ENCODE results near the gene MRPL32.
A peak's percentile ranks its signal among the peaks of the same experiment; 100 is the strongest.

MRPL32 gene

GRCh38 chr7:42931447-42931833 is 736 bp upstream of the MRPL32 start:
- no peak for TF ChIP-seq CTCF (IDR thresholded peaks at IDR 0.05; ENCODE audit: poor library complexity, severe bottlenecking)
- Histone ChIP-seq H3K9me3 (ENCODE audit: severe bottlenecking) (no peaks in the 10 kb centered on the region), H3K36me3 (ENCODE audit: low read depth) (peaks cover 38% of the 10 kb centered on the region), H3K27ac (ENCODE audit: poor library complexity, severe bottlenecking) (peak overlapping the region; percentile 45), H3K4me3 (ENCODE audit: severe bottlenecking) (peak overlapping the region; percentile 52), H3K27me3 (ENCODE audit: insufficient read depth, poor library complexity, severe bottlenecking) (no peaks in the 10 kb centered on the region), H3K4me1 (ENCODE audit: insufficient read depth, poor library complexity, severe bottlenecking) (peaks cover 23% of the 10 kb centered on the region)
- DNase-seq (ENCODE audit: low spot score), result no peak
- no peak for ATAC-seq (ENCODE audit: low read depth)

- H3K4me3 ChIP-seq (ENCODE audit: severe bottlenecking), result peak overlapping the region; percentile 52
- peaks cover 14% of the 10 kb centered on the region for H3K4me1 ChIP-seq (ENCODE audit: insufficient read depth, poor library complexity, severe bottlenecking)
- peaks cover 43% of the 10 kb centered on the region for H3K36me3 ChIP-seq (ENCODE audit: low read depth)
- no peak for TF ChIP-seq CTCF (IDR thresholded peaks at IDR 0.05; ENCODE audit: poor library complexity, severe bottlenecking)
- peak overlapping the region; percentile 25 for H3K27ac ChIP-seq (ENCODE audit: poor library complexity, severe bottlenecking)
- H3K27me3 ChIP-seq (ENCODE audit: insufficient read depth, poor library complexity, severe bottlenecking), result no peaks in the 10 kb centered on the region
- ATAC-seq (ENCODE audit: low read depth) (peak; percentile 26; the same call in 2 of the 3 replicates), DNase-seq (ENCODE audit: low spot score) (no peak)
- no peaks in the 10 kb centered on the region for H3K9me3 ChIP-seq (ENCODE audit: severe bottlenecking)
Measured at GRCh38 chr7:42932811-42933591, 825 bp downstream of the MRPL32 start.

- ATAC-seq (ENCODE audit: low read depth) (no peak), DNase-seq (ENCODE audit: low spot score) (no peak)
- H3K4me1 ChIP-seq (ENCODE audit: insufficient read depth, poor library complexity, severe bottlenecking), result peaks cover 7% of the 10 kb centered on the region
- H3K4me3 ChIP-seq (ENCODE audit: severe bottlenecking), result no peak overlapping the region
- H3K27me3 ChIP-seq (ENCODE audit: insufficient read depth, poor library complexity, severe bottlenecking), result no peaks in the 10 kb centered on the region
- H3K36me3 ChIP-seq (ENCODE audit: low read depth), result peaks cover 47% of the 10 kb centered on the region
- H3K27ac ChIP-seq (ENCODE audit: poor library complexity, severe bottlenecking), result no peak overlapping the region
- H3K9me3 ChIP-seq (ENCODE audit: severe bottlenecking), result no peaks in the 10 kb centered on the region
- no peak for TF ChIP-seq CTCF (IDR thresholded peaks at IDR 0.05; ENCODE audit: poor library complexity, severe bottlenecking)
Measured at GRCh38 chr7:42934291-42934690, 2.1 kb downstream of the MRPL32 start.

GRCh38 chr7:42935861-42936260 is 3.7 kb downstream of the MRPL32 start:
- Histone ChIP-seq H3K36me3 (ENCODE audit: low read depth) (peaks cover 54% of the 10 kb centered on the region), H3K4me3 (ENCODE audit: severe bottlenecking) (no peak overlapping the region)

More at GRCh38 chr7:42935861-42936260, 3.7 kb downstream of the MRPL32 start:
- ATAC-seq (ENCODE audit: low read depth), result no peak
- Histone ChIP-seq H3K4me1 (ENCODE audit: insufficient read depth, poor library complexity, severe bottlenecking) (peaks cover 7% of the 10 kb centered on the region), H3K27me3 (ENCODE audit: insufficient read depth, poor library complexity, severe bottlenecking) (no peaks in the 10 kb centered on the region), H3K27ac (ENCODE audit: poor library complexity, severe bottlenecking) (no peak overlapping the region), H3K9me3 (ENCODE audit: severe bottlenecking) (no peaks in the 10 kb centered on the region)
- TF ChIP-seq CTCF (IDR thresholded peaks at IDR 0.05; ENCODE audit: poor library complexity, severe bottlenecking), result no peak
- DNase-seq (ENCODE audit: low spot score), result no peak

Data from RWPE2 (cell line).